Measurements from ENCODE around the gene GNA12. TPM values are rescaled to one million over a fixed set of nuclear protein-coding genes. Genes with fewer than 3 reads are reported as not detected.

GNA12 gene
- total and polyA plus RNA-seq, 9 of the 15 experiments (the other 6 are each of a cell fraction or from before 2014, with no cell fraction given) = 0.65 to 32.7 (median 9.6) TPM

DNA sequence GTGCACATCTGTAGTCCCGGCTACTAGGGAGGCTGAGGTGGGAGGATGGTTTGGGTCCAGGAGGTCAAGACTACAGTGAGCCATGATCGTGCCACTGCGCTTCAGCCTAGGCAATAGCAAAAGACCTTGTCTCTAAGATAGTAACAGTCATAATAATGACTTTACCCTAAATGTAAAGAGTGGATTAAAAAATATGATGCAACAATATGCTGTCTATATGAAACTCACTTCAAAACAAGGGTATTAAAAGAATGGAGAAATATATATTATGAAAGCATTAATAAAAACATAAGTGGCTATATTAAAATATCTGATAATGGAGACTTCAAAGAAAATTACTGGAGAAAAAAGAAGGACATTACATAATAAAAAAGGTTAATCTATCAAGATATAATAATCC lies 5.7 kb downstream of the GNA12 start:
- H3K4me2 ChIP-seq (ENCODE audit: insufficient read depth, low read length) = no peak overlapping the region
- POLR2A ChIA-PET = no interaction called here
- CTCF ChIA-PET (ENCODE audit: low intra/inter-chr PET ratio) = no interaction called here
- TF ChIP-seq CEBPB (tag; IDR thresholded peaks at IDR 0.05) (peak; percentile 58), NR2F6 (CRISPR knock-in tag; IDR thresholded peaks at IDR 0.05) (no peak), KLF10 (CRISPR knock-in tag; IDR thresholded peaks at IDR 0.05) (no peak), CCNT2 (IDR thresholded peaks at IDR 0.05; ENCODE audit: borderline replicate concordance, extremely low read depth, insufficient read length, low read depth, low read length) (no peak), MIER1 (IDR thresholded peaks at IDR 0.05; ENCODE audit: low read depth) (no peak), SNIP1 (IDR thresholded peaks at IDR 0.05; ENCODE audit: low read depth) (no peak), SAP30 (IDR thresholded peaks at IDR 0.05; ENCODE audit: borderline replicate concordance, insufficient read depth, low read depth, low read length, poor library complexity, severe bottlenecking) (no peak), SRSF1 (IDR thresholded peaks at IDR 0.05; ENCODE audit: low read depth, low read length) (no peak), RBBP5 (IDR thresholded peaks at IDR 0.05; ENCODE audit: borderline replicate concordance, insufficient read depth, low read length, poor library complexity, severe bottlenecking) (no peak), ZSCAN32 (CRISPR knock-in tag; IDR thresholded peaks at IDR 0.05) (peak; percentile 41; the same call in 1 of the 2 replicates), NR3C1 (CRISPR knock-in tag; IDR thresholded peaks at IDR 0.05) (no peak), FOSL1 (tag; conservative IDR thresholded peaks at IDR 0.05) (no peak), ADNP (tag; IDR thresholded peaks at IDR 0.05) (no peak), CEBPG (CRISPR knock-in tag; IDR thresholded peaks at IDR 0.05) (peak; percentile 42; the same call in 1 of the 2 replicates), CEBPG (tag; conservative IDR thresholded peaks at IDR 0.05 in 1 of 2, IDR thresholded peaks at IDR 0.05 in 1 of 2) (peak; percentile 78 to 90), ESRRB (CRISPR knock-in tag; IDR thresholded peaks at IDR 0.05; ENCODE audit: borderline replicate concordance) (no peak), CBFA2T3 (IDR thresholded peaks at IDR 0.05) (no peak)
- TF ChIP-seq, protein P1, sequence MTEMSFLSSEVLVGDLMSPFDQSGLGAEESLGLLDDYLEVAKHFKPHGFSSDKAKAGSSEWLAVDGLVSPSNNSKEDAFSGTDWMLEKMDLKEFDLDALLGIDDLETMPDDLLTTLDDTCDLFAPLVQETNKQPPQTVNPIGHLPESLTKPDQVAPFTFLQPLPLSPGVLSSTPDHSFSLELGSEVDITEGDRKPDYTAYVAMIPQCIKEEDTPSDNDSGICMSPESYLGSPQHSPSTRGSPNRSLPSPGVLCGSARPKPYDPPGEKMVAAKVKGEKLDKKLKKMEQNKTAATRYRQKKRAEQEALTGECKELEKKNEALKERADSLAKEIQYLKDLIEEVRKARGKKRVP (CRISPR knock-in tag; IDR thresholded peaks at IDR 0.05) = peak; percentile 39; the same call in 1 of the 2 replicates
- TF ChIP-seq, protein P2, sequence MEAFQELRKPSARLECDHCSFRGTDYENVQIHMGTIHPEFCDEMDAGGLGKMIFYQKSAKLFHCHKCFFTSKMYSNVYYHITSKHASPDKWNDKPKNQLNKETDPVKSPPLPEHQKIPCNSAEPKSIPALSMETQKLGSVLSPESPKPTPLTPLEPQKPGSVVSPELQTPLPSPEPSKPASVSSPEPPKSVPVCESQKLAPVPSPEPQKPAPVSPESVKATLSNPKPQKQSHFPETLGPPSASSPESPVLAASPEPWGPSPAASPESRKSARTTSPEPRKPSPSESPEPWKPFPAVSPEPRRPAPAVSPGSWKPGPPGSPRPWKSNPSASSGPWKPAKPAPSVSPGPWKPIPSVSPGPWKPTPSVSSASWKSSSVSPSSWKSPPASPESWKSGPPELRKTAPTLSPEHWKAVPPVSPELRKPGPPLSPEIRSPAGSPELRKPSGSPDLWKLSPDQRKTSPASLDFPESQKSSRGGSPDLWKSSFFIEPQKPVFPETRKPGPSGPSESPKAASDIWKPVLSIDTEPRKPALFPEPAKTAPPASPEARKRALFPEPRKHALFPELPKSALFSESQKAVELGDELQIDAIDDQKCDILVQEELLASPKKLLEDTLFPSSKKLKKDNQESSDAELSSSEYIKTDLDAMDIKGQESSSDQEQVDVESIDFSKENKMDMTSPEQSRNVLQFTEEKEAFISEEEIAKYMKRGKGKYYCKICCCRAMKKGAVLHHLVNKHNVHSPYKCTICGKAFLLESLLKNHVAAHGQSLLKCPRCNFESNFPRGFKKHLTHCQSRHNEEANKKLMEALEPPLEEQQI (IDR thresholded peaks at IDR 0.05) = no peak
- TF ChIP-seq, protein P3, sequence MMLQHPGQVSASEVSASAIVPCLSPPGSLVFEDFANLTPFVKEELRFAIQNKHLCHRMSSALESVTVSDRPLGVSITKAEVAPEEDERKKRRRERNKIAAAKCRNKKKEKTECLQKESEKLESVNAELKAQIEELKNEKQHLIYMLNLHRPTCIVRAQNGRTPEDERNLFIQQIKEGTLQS (IDR thresholded peaks at IDR 0.05) = peak; percentile 67
- TF ChIP-seq, protein P3 (CRISPR knock-in tag; conservative IDR thresholded peaks at IDR 0.05) = no peak

More for the DNA sequence above, 5.7 kb downstream of the GNA12 start:
- no peak for DNase-seq (ENCODE audit: extremely low read depth in 1 of 4, low spot score in 3 of 4)
- H3K9me3 ChIP-seq (replicated peaks; ENCODE audit: control insufficient read depth, insufficient read depth, low read depth, low read length) = no peaks in the 10 kb centered on the region
- H4K20me1 ChIP-seq (replicated peaks; ENCODE audit: control insufficient read depth, insufficient read depth, low read length) = 0 out of 2 replicates have a peak, but pooled peaks cover under 1% of the 10 kb centered on the region
- H3K9me1 ChIP-seq (ENCODE audit: control insufficient read depth, insufficient read depth, low read length) = no peaks in the 10 kb centered on the region
- peaks cover 21% of the 10 kb centered on the region; the same call in 2 of the 3 replicates for H3K36me3 ChIP-seq (ENCODE audit: control insufficient read depth, insufficient read depth, low read length)
- ATAC-seq = no peak
- in situ Hi-C loops (cut with MboI) (no loop called here), intact Hi-C loops (cut with micrococcal nuclease) (no loop called here)
- no peak for FAIRE-seq
- peaks cover 12% of the 10 kb centered on the region for H3K79me2 ChIP-seq (ENCODE audit: control insufficient read depth, insufficient read depth, low read length)
- WGBS (ENCODE audit: insufficient coverage, low coverage, missing lambda C conversion rate) = 86% methylated on average over 3 of the region's 3 CpGs
- no peak overlapping the region for H3K9ac ChIP-seq (ENCODE audit: insufficient read depth in 1 of 2, low read depth in 2 of 2, low read length in 2 of 2)
- H3K27ac ChIP-seq (ENCODE audit: extremely low read depth, low read depth, low read length) = no peak overlapping the region
- peaks cover 2 to 9% of the 10 kb centered on the region in 2 experiments; a peak in 4 of 5 replicates for H3K4me1 ChIP-seq (replicated peaks in 1 of 2; ENCODE audit: control insufficient read depth in 2 of 2, insufficient read depth in 2 of 2, low read length in 2 of 2)
- BruUV-seq (replicated peaks) = no TSS peak
- H3K27me3 ChIP-seq (ENCODE audit: control insufficient read depth in 2 of 2, insufficient read depth in 2 of 2, low read length in 2 of 2) = no peaks in the 10 kb centered on the region
- H2AFZ ChIP-seq (ENCODE audit: low read depth, low read length) = no peak overlapping the region
- no peak overlapping the region for H3K4me3 ChIP-seq

All from K562 (cell line).